ENCODE results near the gene SRSF6.
"Not testable (repeated sequence)": the region's sequence is repeated elsewhere in the genome, so short reads cannot be mapped to it uniquely, and the experiment has no call there.

SRSF6 gene

DNA sequence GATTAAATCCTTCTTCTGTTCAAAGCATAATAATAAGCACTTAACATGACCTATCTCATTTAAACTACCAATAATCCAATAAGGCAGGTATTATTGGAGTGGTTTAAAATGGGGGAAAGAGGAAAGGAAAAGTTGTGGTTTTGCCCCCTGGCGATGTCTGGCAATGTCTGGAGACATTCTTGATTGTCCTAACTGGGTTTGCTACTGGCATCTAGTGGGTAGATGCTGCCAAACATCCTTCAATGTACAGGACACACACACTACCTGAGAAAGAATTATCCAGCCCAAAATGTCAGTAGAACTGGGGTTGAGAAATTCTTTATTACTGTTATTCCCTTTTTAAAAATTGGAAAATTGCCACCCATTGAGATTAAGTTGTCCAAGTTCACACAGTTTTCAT, 25.2 kb upstream of the SRSF6 start:
- FAIRE-seq (no peak), DNase-seq (ENCODE audit: insufficient read length) (no peak)
- TF ChIP-seq TAF1 (IDR thresholded peaks at IDR 0.05; ENCODE audit: borderline replicate concordance, low read depth, low read length) (no peak), POLR2AphosphoS5 (IDR thresholded peaks at IDR 0.05; ENCODE audit: low read depth, low read length) (no peak), POLR2A (IDR thresholded peaks at IDR 0.05; ENCODE audit: low read depth, low read length) (no peak)

DNA sequence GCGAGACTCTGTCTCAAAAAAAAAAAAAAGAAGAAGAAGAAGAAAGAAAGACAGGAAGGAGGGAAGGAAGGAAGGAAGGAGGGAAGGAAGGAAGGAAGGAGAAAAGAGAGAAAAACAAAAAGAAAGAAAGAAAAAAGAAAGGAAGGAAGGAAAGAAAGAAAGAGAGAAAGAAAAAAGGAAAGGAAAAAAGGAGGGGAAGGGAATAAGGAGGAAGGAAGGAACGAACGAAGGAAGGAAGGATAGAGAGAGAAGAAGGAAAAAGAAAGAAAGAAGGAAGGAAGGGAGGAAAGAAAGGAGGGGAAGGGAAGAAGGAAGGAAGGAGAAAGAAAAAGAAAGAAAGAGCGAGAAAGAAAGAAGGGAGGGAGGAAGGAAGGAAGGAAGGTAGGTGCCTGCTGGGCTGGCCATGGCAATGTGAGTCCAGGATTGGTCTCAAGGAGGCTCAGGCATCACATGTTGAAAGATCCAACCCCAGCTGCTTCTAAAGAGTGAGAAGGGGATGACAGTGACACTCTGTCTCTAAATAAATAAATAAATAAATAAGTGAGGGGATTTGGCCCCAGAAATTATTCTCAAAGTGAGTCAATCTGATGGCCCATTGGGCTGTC, 24.3 kb upstream of the SRSF6 start:
- no peak for TF ChIP-seq POLR2AphosphoS5 (IDR thresholded peaks at IDR 0.05; ENCODE audit: low read depth, low read length)
- no peak for TF ChIP-seq TAF1 (IDR thresholded peaks at IDR 0.05; ENCODE audit: borderline replicate concordance, low read depth, low read length)
- no peak for TF ChIP-seq POLR2A (IDR thresholded peaks at IDR 0.05; ENCODE audit: low read depth, low read length)
- DNase-seq (ENCODE audit: insufficient read length) (no peak), FAIRE-seq (no peak)

DNA sequence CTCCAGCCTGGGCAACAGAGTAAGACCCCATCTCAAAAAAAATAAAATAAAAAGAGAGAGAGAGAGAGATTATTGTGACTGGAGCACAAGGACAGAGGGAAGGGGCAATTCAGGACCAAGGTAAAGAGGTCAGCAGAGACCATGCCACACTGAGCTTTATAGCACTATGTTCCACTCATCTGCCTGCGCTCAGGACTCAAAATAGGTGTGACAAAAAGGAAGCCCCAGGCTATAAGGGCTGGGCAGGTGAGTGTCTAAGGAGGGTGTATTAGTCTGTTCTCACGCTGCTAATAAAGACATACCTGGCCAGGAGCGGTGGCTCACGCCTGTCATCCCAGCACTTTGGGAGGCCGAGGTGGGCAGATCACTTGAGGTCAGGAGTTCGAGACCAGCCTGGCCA, 23.1 kb upstream of the SRSF6 start:
- FAIRE-seq (no peak), DNase-seq (ENCODE audit: insufficient read length) (no peak)
- TF ChIP-seq TAF1 (IDR thresholded peaks at IDR 0.05; ENCODE audit: borderline replicate concordance, low read depth, low read length) (no peak), POLR2AphosphoS5 (IDR thresholded peaks at IDR 0.05; ENCODE audit: low read depth, low read length) (no peak), POLR2A (IDR thresholded peaks at IDR 0.05; ENCODE audit: low read depth, low read length) (no peak)

GRCh38 chr20:43438578-43439316, 18.9 kb upstream of the SRSF6 start:
- DNase-seq (ENCODE audit: insufficient read length) (no peak), FAIRE-seq (peak; percentile 17)
- no peak for TF ChIP-seq TAF1 (IDR thresholded peaks at IDR 0.05; ENCODE audit: borderline replicate concordance, low read depth, low read length)
- no peak for TF ChIP-seq POLR2AphosphoS5 (IDR thresholded peaks at IDR 0.05; ENCODE audit: low read depth, low read length)
- no peak for TF ChIP-seq POLR2A (IDR thresholded peaks at IDR 0.05; ENCODE audit: low read depth, low read length)

- no peak for FAIRE-seq
- DNase-seq (ENCODE audit: insufficient read length): no peak
- TF ChIP-seq POLR2A (IDR thresholded peaks at IDR 0.05; ENCODE audit: low read depth, low read length): no peak
- TF ChIP-seq POLR2AphosphoS5 (IDR thresholded peaks at IDR 0.05; ENCODE audit: low read depth, low read length): no peak
These were observed 17.2 kb upstream of the SRSF6 start for GRCh38 chr20:43440531-43440930.

DNA sequence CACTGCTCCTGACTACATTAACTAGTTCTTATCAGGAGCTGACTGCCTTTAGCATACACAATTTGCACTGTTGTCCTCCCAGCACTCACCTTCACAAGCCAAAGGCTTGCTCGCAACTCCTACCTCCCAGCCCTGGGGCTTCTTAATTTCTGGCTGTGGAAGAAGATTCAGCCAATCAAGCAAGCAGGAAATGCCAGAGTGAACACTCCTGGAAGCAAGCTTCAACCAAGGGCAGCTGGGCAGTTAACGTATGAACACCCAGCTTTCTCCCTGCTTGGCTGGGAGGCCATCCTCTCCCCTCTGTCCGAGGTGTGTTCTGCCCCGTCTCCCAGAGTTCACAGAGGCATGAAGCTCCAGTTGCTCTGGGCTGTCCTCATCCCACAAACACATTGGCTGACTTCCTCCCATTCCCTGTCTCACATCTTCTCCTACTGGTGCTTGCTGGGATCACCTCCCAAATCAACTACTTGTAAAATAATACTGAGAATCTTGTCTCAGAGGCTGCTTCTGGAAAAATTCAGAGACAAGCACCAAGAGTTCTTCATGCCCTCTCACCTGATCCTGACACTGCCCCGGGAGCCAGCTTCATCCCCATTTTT, 15.3 kb upstream of the SRSF6 start:
- no peak for FAIRE-seq
- TF ChIP-seq POLR2AphosphoS5 (IDR thresholded peaks at IDR 0.05; ENCODE audit: low read depth, low read length) (no peak), POLR2A (IDR thresholded peaks at IDR 0.05; ENCODE audit: low read depth, low read length) (no peak), TAF1 (IDR thresholded peaks at IDR 0.05; ENCODE audit: borderline replicate concordance, low read depth, low read length) (no peak)
- no peak for DNase-seq (ENCODE audit: insufficient read length)

GRCh38 chr20:43444107-43444506, 13.6 kb upstream of the SRSF6 start:
- no peak for FAIRE-seq
- DNase-seq (ENCODE audit: insufficient read length): no peak
- TF ChIP-seq TAF1 (IDR thresholded peaks at IDR 0.05; ENCODE audit: borderline replicate concordance, low read depth, low read length) (no peak), POLR2A (IDR thresholded peaks at IDR 0.05; ENCODE audit: low read depth, low read length) (no peak), POLR2AphosphoS5 (IDR thresholded peaks at IDR 0.05; ENCODE audit: low read depth, low read length) (no peak)

GRCh38 chr20:43446361-43446879, 11.3 kb upstream of the SRSF6 start:
- TF ChIP-seq TAF1 (IDR thresholded peaks at IDR 0.05; ENCODE audit: borderline replicate concordance, low read depth, low read length): no peak
- no peak for TF ChIP-seq POLR2A (IDR thresholded peaks at IDR 0.05; ENCODE audit: low read depth, low read length)
- no peak for TF ChIP-seq POLR2AphosphoS5 (IDR thresholded peaks at IDR 0.05; ENCODE audit: low read depth, low read length)
- no peak for FAIRE-seq
- no peak for DNase-seq (ENCODE audit: insufficient read length)

DNA sequence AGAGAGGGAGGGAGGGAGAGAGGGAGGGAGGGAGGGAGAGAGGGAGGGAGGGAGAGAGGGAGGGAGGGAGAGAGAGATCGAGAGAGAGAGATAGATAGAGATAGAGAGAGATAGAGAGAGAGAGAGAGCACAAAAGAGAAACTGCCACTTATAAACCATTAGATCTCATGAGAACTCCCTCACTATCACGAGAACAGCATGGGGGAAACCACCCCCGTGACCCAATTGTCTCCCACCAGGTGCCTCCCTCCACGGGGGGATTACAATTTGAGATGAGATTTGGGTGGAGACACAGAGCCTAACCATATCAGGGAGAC, 9.3 kb upstream of the SRSF6 start:
- not testable (repeated sequence) for DNase-seq (ENCODE audit: insufficient read length); FAIRE-seq

DNA sequence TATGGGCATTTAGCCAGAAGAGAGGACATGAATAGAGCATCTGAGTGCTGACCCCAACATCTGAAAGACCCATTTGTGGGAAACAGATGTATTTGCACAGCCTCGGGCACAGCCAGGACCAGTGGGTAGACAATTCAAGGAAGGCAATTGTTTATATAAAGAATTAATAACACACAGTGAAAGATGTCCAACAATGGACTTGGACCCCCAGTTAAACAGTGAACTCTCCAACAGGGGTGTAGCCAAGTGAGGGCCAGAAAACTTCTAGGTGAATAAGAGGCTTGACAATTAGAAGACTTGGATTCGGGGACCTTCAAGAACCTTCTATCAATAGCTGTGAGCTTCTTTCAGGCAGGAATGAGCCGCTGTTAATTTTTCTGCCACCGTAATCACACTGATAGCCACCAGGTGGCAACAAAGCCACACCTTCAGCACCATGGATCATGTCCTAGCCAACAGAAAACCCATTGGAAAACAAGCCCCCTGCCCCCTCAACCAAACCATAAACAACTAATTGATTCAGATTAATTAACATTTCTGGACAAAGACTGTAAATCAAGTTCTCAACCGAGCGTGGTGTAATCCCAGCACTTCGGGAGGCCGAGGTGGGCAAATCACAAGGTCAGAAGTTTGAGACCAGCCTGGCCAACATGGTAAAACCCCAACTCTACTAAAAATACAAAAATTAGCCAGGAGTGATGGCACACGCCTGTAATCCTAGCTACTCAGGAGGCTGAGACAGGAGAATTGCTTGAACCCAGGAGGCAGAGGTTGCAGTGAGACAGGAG, 8.8 kb upstream of the SRSF6 start:
- DNase-seq (ENCODE audit: insufficient read length): no peak
- peak; percentile 95 for FAIRE-seq

More for the DNA sequence above, 8.8 kb upstream of the SRSF6 start:
- no peak for TF ChIP-seq POLR2AphosphoS5 (IDR thresholded peaks at IDR 0.05; ENCODE audit: low read depth, low read length)
- TF ChIP-seq POLR2A (IDR thresholded peaks at IDR 0.05; ENCODE audit: low read depth, low read length): no peak
- no peak for TF ChIP-seq TAF1 (IDR thresholded peaks at IDR 0.05; ENCODE audit: borderline replicate concordance, low read depth, low read length)

All from GM12892 (cell line).